ENCODE measurements around the gene DGKH.

Gene DGKH

GRCh38 chr13:42258747-42259146, 210.3 kb downstream of the DGKH start:
- DNase-seq, result no peak

GRCh38 chr13:42259515-42259914, 211.1 kb downstream of the DGKH start:
- no peak for DNase-seq

GRCh38 chr13:42260903-42261654, 212.6 kb downstream of the DGKH start:
- DNase-seq, result no peak

DNA sequence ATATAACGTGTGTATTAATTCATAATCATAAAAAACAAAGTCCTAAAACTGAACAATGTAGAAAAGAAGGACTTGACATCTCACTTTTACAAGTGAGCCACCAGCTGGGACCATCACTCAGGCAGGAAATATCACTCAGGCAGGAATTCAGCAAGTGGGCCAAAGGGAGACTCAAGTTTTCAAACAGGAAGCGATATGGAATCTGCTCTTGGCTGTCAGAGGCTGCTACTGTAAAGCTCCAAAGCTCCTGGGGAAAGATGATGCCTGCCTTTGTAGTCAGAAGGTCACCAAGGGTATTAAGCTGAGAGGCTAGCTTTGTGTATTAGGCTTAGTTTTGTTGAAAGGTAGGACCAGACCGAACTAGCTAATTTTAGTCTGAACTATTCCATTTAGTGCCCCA, 218.0 kb downstream of the DGKH start:
- no peak for DNase-seq

DNA sequence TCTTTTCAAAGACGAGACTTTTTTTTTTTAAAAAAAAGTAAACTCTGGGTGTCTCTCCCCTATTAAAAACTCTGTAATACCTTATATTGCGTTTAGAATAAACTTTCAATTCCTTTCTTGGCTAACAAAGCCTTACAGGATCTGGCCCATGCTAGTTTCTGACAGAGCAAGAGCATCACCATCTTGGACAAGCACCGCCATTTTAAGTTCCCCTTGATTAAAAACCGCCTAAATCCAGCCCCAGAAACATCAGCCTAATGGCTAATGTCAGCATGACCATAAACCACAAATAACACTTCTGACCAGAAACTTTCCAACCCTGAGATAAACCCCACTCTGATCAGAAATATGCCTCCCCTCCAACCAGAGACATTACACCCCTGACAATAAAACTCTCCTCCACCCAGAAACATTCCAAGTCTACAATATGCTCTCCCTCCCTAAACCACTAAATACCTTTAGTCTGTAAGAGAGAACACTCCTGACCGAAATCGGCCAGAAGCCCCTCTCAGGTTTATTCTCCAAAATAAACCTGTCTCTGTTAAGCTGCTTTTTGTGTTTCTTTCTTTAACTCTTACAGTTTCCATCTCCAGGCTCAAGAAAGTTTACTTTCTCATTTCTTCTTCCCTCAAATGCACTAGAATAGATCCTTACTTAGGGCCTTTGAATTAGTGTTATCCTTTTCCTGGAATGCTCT, 221.9 kb downstream of the DGKH start:
- DNase-seq, result no peak

DNA sequence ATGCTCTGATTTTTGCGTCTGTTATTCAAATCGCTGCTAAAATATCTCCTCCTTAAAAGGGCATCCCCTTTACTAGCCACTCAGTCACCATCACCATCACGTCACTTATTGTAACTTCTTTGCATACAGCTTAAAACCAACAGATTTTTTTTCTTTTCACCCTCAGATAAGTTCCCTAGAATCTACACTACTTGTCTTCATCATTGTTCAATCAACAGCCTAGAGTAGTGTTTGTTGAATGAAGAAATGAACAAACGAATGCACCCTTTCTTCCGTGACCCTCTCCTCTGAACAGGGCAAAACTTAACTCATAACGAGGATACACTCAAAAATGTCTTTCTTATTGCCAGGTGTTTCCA, 222.4 kb downstream of the DGKH start:
- DNase-seq, result no peak

- peak; percentile 94 for DNase-seq
These were observed 223.1 kb downstream of the DGKH start for GRCh38 chr13:42271337-42272114.

GRCh38 chr13:42272115-42272803, 223.8 kb downstream of the DGKH start, which contains the start of gene AKAP11:
Gene AKAP11, plus strand, starts transcription at chr13:42272152. Its CDS starts 14,197 bp downstream, at chr13:42286349.
- DNase-seq, result peak; percentile 80

DNA sequence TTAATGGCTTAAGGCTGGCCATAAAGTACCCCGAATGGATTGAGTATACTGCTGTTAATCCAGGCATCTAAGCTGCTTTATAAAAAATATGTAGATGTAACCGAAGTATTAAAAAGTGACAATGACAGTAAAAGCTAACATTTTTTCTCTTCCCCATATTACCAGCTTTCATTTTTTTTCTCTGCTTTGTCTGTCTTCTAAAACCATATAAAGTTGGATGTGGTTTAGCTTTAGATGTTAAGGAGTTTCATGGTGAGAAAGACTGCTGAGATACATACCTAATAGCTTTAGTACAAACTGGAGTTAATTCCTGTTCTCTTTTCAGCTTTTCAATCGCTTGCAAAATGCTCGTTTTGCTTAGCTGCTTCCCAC, 224.3 kb downstream of the DGKH start:
- DNase-seq, result no peak

DNA sequence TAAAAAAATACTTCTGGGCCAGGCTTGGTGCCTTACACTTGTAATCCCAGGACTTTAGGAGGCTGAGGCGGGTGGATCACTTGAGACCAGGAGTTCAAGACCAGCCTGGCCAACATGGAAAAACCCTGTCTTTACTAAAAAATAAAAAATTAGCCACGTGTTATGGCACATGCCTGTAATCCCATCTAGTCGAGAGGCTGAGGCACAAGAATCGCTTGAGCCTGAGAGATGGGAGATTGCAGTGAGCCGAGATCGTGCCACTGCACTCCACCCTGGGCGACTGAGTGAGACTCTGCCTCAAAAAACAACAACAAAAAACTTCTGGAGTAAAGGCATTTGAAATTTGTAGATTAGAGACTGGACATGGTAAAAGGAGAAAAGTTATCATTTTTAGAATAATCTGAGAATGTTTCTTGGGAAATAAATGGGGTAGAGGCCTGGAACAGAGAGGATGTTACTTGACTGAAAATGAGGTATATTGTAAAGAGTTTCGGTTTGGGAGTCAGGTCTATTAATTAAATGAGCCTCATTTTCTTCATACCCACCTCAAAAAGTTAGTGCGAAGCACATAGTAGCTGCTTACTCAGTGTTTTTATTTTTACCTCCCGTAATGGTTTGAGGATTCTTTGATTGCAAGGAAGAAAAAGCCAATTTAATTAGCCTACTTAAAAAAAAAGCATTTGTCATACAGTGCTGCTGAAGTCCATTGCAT, 226.1 kb downstream of the DGKH start:
- DNase-seq, result no peak

GRCh38 chr13:42275098-42275471, 226.6 kb downstream of the DGKH start:
- no peak for DNase-seq

DNA sequence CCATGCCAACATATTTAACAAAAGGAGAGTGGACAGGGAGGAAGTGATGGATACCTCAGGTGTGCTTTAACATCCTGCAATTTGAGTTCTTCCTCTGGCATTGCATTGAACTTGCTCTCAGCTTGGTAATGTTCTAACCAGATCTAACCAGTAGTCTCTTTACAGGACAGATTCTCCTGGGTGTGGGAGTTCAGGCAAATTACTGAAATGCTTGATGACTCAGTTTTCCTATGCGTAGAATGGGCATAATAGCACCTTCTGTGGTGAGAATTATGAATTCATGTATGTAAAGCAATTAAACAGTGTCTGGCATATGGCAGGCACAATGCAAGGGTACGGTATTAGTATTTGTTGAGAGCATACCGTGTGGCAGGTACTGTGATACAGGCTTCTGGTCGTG, 227.1 kb downstream of the DGKH start:
- DNase-seq, result no peak

DNA sequence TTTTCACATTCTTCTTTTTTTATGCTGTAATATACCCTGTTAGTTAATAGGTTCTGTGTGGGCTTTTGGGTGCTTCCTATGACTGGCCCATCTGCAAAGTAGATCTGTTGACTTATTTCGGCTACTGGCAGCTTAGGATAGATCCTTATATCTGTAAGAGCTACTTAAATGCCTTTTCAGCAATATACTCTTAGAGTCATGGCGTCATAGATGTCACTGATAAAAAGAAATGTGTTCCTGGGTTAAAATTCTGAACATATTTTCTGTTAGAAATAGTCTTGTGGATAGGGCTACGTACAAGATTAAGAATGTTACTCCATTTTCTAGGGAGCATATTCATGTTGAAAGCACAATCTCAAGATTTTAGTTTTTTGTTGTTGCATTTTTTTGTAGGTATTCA, 228.2 kb downstream of the DGKH start:
- DNase-seq, result no peak

GRCh38 chr13:42277618-42278276, 229.3 kb downstream of the DGKH start:
- no peak for DNase-seq

- no peak for DNase-seq
These were observed 230.6 kb downstream of the DGKH start for GRCh38 chr13:42279080-42279479.

- DNase-seq, result no peak
These were observed 231.5 kb downstream of the DGKH start for GRCh38 chr13:42279986-42280385.

GRCh38 chr13:42280537-42280936, 232.1 kb downstream of the DGKH start:
- no peak for DNase-seq

DNA sequence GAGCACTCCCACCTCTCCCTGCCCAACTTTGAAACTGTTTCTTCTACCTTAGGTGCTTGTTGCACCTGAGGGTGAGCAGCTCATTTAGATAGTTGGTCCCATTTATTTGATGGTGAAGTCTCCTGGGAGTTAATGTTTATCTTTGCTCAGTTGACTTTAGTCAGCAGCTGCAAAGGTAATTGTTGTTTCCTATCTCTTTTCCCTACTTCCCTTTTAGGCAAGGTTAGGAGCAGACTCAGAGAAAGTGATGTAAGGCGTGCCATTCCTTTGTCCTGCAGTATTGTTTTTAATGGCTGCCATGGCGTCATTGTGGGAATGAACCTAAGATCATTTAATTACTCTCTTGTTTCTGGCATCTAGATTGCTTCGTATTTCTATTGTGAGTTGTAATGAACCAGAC, 235.1 kb downstream of the DGKH start:
- no peak for DNase-seq

GRCh38 chr13:42284068-42284467, 235.6 kb downstream of the DGKH start:
- no peak for DNase-seq
